Naive thymus-derived CD4-positive, alpha-beta T cell (primary cell): ENCODE measurements around the gene ITPR3. TPM values are rescaled to one million over a fixed set of nuclear protein-coding genes. Genes with fewer than 3 reads are reported as not detected.

Experiments
- ATAC-seq: fragments of 150-1000 bp; cut with Tn5 transposase; 2 replicates; pipeline ENCODE4 v1.10.0; 2021; ENCODE audit warnings: mild to moderate bottlenecking, moderate library complexity
- CTCF ChIA-PET: fragments of 350-600 bp; sonication (Branson Sonifier 250); formaldehyde crosslinking; loops from one replicate; lab custom pipeline; 2021; ENCODE audit warnings: antibody characterized with exemption; lab: Charles Lee
- POLR2A ChIA-PET: fragments of 350-600 bp; sonication (Branson Sonifier 250); formaldehyde crosslinking; loops from one replicate; lab custom pipeline; 2021; ENCODE audit warnings: antibody characterized with exemption, inconsistent platforms; lab: Charles Lee
- DNase-seq, 9 donors: peaks; one replicate each; pipeline versions ENCODE4 v3.0.0 to v3.0.0-alpha.2; 2020 to 2022; ENCODE audit warnings: mixed read lengths in 1 of 9
- H3K27ac ChIP-seq: one replicate; pipeline ENCODE4 v1.7.0; 2013; ENCODE audit warnings: mild to moderate bottlenecking, low read depth, low read length, moderate library complexity
- H3K27me3 ChIP-seq, 2 donors: one replicate each; pipeline ENCODE4 v1.7.0; 2013; ENCODE audit warnings: low read length in 2 of 2, mild to moderate bottlenecking in 2 of 2, moderate library complexity in 2 of 2; ENCODE audit not compliant: control insufficient read depth in 2 of 2, insufficient read depth in 2 of 2
- H3K36me3 ChIP-seq, 3 experiments: 1 replicate in 2 of 3; 2 replicates in 1 of 3; pipeline ENCODE4 v1.7.0; 2013; ENCODE audit warnings: low read length in 3 of 3, mild to moderate bottlenecking in 3 of 3, moderate library complexity in 1 of 3; ENCODE audit not compliant: insufficient read depth in 3 of 3, control insufficient read depth in 2 of 3
- H3K4me1 ChIP-seq, 2 donors: one replicate each; pipeline ENCODE4 v1.7.0; 2013; ENCODE audit warnings: low read length in 2 of 2, mild to moderate bottlenecking in 2 of 2, moderate library complexity in 1 of 2; ENCODE audit not compliant: control insufficient read depth in 2 of 2, insufficient read depth in 2 of 2
- H3K4me3 ChIP-seq: 2 replicates; pipeline ENCODE4 v1.7.0; 2013; ENCODE audit warnings: mild to moderate bottlenecking, low read length
- H3K9me3 ChIP-seq, 3 experiments: 1 replicate in 2 of 3; 2 replicates in 1 of 3; pipeline ENCODE4 v1.7.0; 2013; ENCODE audit warnings: low read length in 3 of 3; ENCODE audit not compliant: control insufficient read depth in 2 of 3
- H3K27ac Mint-ChIP-seq, 9 donors: one replicate each; pipeline ENCODE4 v1.8.0; 2020 to 2022; ENCODE audit warnings: mixed read lengths in 9 of 9, mild to moderate bottlenecking in 8 of 9, moderate library complexity in 5 of 9, inconsistent platforms in 2 of 9
- H3K27me3 Mint-ChIP-seq, 5 donors: one replicate each; pipeline ENCODE4 v1.8.0; 2021 to 2022; ENCODE audit warnings: mixed read lengths in 5 of 5, mild to moderate bottlenecking in 1 of 5
- H3K36me3 Mint-ChIP-seq, 5 donors: one replicate each; pipeline ENCODE4 v1.8.0; 2020 to 2022; ENCODE audit warnings: mixed read lengths in 5 of 5, mild to moderate bottlenecking in 3 of 5, inconsistent platforms in 1 of 5
- H3K4me1 Mint-ChIP-seq, 7 donors: one replicate each; pipeline ENCODE4 v1.8.0; 2020 to 2022; ENCODE audit warnings: mixed read lengths in 7 of 7, mild to moderate bottlenecking in 3 of 7, inconsistent platforms in 1 of 7
- H3K4me3 Mint-ChIP-seq, 10 donors: one replicate each; pipeline ENCODE4 v1.8.0; 2020 to 2022; ENCODE audit warnings: mild to moderate bottlenecking in 10 of 10, mixed read lengths in 10 of 10, moderate library complexity in 6 of 10, inconsistent platforms in 2 of 10
- H3K9me3 Mint-ChIP-seq, 11 donors: one replicate each; pipeline ENCODE4 v1.8.0; 2020 to 2022; ENCODE audit warnings: mixed read lengths in 11 of 11, mild to moderate bottlenecking in 4 of 11, inconsistent platforms in 1 of 11, moderate library complexity in 1 of 11
- intact Hi-C, 2 donors: fragments of 100-400 bp; cut with micrococcal nuclease; formaldehyde crosslinking; loops; one replicate each; pipeline ENCODE4 v1.15.1; 2023
- polyA plus RNA-seq, 2 donors: library from polyadenylated mRNA; unstranded; fragments of 300-500 nt; fragmentation: Illumina TruSeq; gene quantifications; one replicate each; pipeline ENCODE4 v1.2.3, GENCODE V29; 2021
- total RNA-seq, 6 experiments: library from RNA in 5 of 6; stranded (reverse) in 5 of 6; gene quantifications; 1 replicate in 5 of 6; 2 replicates in 1 of 6; pipeline ENCODE4 v1.2.3 and lab custom pipeline; 2021 to 2026

ITPR3 gene
- total and polyA plus RNA-seq, 7 experiments from 2014 or later, result 1.7 to 65.7 (median 41.4) TPM

- Mint-ChIP-seq H3K36me3 (peaks cover 9 to 47% (median 19%) of the 10 kb centered on the region in 5 donors), H3K27ac (peak overlapping the region; percentile 93 to 100 (median 96)), H3K27me3 (no peaks in the 10 kb centered on the region), H3K4me3 (peak overlapping the region; percentile 43 to 80 (median 64)), H3K4me1 (peaks cover 31 to 69% (median 62%) of the 10 kb centered on the region in 7 donors), H3K9me3 (no peaks in the 10 kb centered on the region)
- ATAC-seq, result peak; percentile 82
- ChIA-PET POLR2A (interaction anchor here (2.9 to 6.8 kb wide), 2 partner anchors 17 to 71 kb away, joined by 13 to 53 read pairs; partner anchors contain the start of genes ITPR3 and UQCC2), CTCF (interaction anchor here (0.6 to 1.8 kb wide), 5 partner anchors 10 to 1604 kb away, joined by 3 to 6 read pairs (median 4); no protein-coding TSS in a partner anchor)
- Histone ChIP-seq H3K27ac (peak overlapping the region; percentile 80), H3K36me3 (peaks cover 0 to 60% (median 0%) of the 10 kb centered on the region in 3 experiments), H3K27me3 (no peaks in the 10 kb centered on the region), H3K4me1 (peaks cover 58 to 60% of the 10 kb centered on the region in 2 donors), H3K9me3 (no peaks in the 10 kb centered on the region), H3K4me3 (peak overlapping the region; percentile 18)
- peak; percentile 33 to 60 (median 56) for DNase-seq
- intact Hi-C loops, result loop anchor here in 1 of 2 donors (5.0 to 10.0 kb wide), 2 partner anchors 268 to 490 kb away; partner anchors contain the start of genes HSD17B8, RXRB, SLC39A7 and SYNGAP1
These were observed 71.6 kb downstream of the ITPR3 start for GRCh38 chr6:33692760-33693158.

DNA sequence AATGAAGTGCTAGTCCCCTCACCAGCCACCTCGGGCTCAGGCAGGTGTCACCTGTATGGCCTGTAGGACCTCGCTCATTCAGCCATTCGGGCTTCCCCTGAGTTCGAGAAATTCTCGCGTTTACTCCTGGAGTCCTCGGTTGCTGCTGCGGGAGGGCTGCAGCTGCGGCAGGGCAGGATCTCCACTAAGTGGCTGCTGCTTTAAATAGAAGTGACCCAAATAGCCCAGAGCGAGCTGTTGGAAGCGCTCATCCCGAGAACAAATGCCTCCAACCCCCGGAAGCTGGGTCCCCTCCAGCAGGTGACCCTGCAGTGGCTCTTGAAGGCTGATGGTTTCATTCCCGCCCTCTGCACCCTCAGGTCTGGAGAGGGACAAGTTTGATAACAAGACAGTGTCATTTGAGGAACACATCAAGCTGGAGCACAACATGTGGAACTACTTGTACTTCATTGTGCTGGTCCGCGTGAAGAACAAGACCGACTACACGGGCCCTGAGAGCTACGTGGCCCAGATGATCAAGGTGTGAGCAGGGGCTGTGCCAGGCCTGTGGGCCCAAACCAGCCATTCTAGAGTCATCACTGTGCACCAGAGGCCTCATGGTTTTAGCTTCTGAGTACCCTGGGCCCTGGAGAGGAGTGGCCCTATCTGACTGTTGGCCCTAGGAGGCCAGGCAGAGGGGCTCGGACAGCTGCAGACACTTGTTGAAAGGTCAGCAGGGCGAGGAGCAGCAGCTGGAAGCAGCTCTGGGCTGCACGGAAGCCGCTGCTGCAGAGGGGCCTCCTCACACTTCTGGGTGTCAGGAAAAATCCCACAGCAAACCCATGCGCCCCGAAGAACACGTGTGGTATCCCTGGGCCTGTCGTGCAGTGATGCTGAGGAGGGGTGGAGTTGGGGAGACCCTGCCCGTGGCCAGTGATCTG, 72.3 kb downstream of the ITPR3 start:
- peaks cover 9 to 45% (median 19%) of the 10 kb centered on the region in 5 donors for H3K36me3 Mint-ChIP-seq
- Histone ChIP-seq H3K9me3 (no peaks in the 10 kb centered on the region), H3K27me3 (no peaks in the 10 kb centered on the region), H3K36me3 (peaks cover 0 to 60% (median 0%) of the 10 kb centered on the region in 3 experiments), H3K4me1 (peaks cover 58 to 67% of the 10 kb centered on the region in 2 donors), H3K27ac (peak overlapping the region; percentile 80), H3K4me3 (peak overlapping the region; percentile 18)
- H3K27me3 Mint-ChIP-seq, result no peaks in the 10 kb centered on the region
- ChIA-PET POLR2A (interaction anchor here (0.6 to 6.8 kb wide), 8 partner anchors 10 to 264 kb away, joined by 3 to 53 read pairs (median 4); partner anchors contain the start of genes ITPR3 and UQCC2), CTCF (interaction anchor here (0.6 to 2.4 kb wide), 13 partner anchors 10 to 1603 kb away, joined by 3 to 7 read pairs (median 3); partner anchors contain the start of genes BAK1 and UQCC2)
- peak overlapping the region; percentile 66 to 86 (median 78) for H3K4me3 Mint-ChIP-seq
- intact Hi-C loops, result loop anchor here in 1 of 2 donors (1.0 to 10.0 kb wide), 4 partner anchors 61 to 491 kb away; partner anchors contain the start of genes HSD17B8, ITPR3, RXRB and SLC39A7
- peak overlapping the region; percentile 93 to 100 (median 96) for H3K27ac Mint-ChIP-seq
- ATAC-seq, result no peak
- peaks cover 33 to 76% (median 66%) of the 10 kb centered on the region in 7 donors for H3K4me1 Mint-ChIP-seq
- no peak for DNase-seq
- no peaks in the 10 kb centered on the region for H3K9me3 Mint-ChIP-seq

GRCh38 chr6:33694401-33694931, 73.3 kb downstream of the ITPR3 start:
- Mint-ChIP-seq H3K27me3 (no peaks in the 10 kb centered on the region), H3K36me3 (peaks cover 5 to 37% (median 13%) of the 10 kb centered on the region in 5 donors), H3K4me1 (peaks cover 33 to 85% (median 74%) of the 10 kb centered on the region in 7 donors), H3K27ac (peak overlapping the region; percentile 88 to 100 (median 96)), H3K9me3 (no peaks in the 10 kb centered on the region), H3K4me3 (peak overlapping the region; percentile 66 to 86 (median 78))
- peaks cover 0 to 51% (median 0%) of the 10 kb centered on the region in 3 experiments for H3K36me3 ChIP-seq
- peaks cover 58 to 74% of the 10 kb centered on the region in 2 donors for H3K4me1 ChIP-seq
- DNase-seq (peak; percentile 28 to 70 (median 64)), ATAC-seq (peak; percentile 68)
- no peaks in the 10 kb centered on the region for H3K27me3 ChIP-seq
- intact Hi-C loops, result loop anchor here in 1 of 2 donors (1.0 to 10.0 kb wide), 4 partner anchors 62 to 492 kb away; partner anchors contain the start of genes HSD17B8, ITPR3, RXRB and SLC39A7
- H3K27ac ChIP-seq, result peak overlapping the region; percentile 80
- POLR2A ChIA-PET, result interaction anchor here (0.5 to 6.8 kb wide), 14 partner anchors 9 to 1188 kb away, joined by 3 to 53 read pairs (median 4); partner anchors contain the start of genes ITPR3 and UQCC2
- H3K9me3 ChIP-seq, result no peaks in the 10 kb centered on the region
- CTCF ChIA-PET, result interaction anchor here (0.6 to 2.4 kb wide), 11 partner anchors 11 to 498 kb away, joined by 3 to 7 read pairs (median 6); partner anchors contain the start of genes BAK1 and UQCC2
- no peak overlapping the region for H3K4me3 ChIP-seq

- Histone ChIP-seq H3K9me3 (no peaks in the 10 kb centered on the region), H3K4me3 (no peak overlapping the region), H3K4me1 (peaks cover 58 to 74% of the 10 kb centered on the region in 2 donors), H3K36me3 (peaks cover 0 to 45% (median 0%) of the 10 kb centered on the region in 3 experiments), H3K27me3 (no peaks in the 10 kb centered on the region), H3K27ac (peak overlapping the region; percentile 80)
- ChIA-PET CTCF (interaction anchor here (0.6 to 2.4 kb wide), 7 partner anchors 11 to 465 kb away, joined by 3 to 7 read pairs (median 6); partner anchors contain the start of genes BAK1 and UQCC2), POLR2A (interaction anchor here (0.5 to 6.8 kb wide), 12 partner anchors 15 to 1187 kb away, joined by 3 to 53 read pairs (median 4); partner anchors contain the start of genes ITPR3 and UQCC2)
- H3K27ac Mint-ChIP-seq, result peak overlapping the region; percentile 88 to 100 (median 96)
- H3K27me3 Mint-ChIP-seq, result no peaks in the 10 kb centered on the region
- peaks cover 4 to 33% (median 10%) of the 10 kb centered on the region in 5 donors for H3K36me3 Mint-ChIP-seq
- H3K9me3 Mint-ChIP-seq, result no peaks in the 10 kb centered on the region
- ATAC-seq (no peak), DNase-seq (no peak)
- H3K4me3 Mint-ChIP-seq, result peak overlapping the region; percentile 66 to 86 (median 78)
- H3K4me1 Mint-ChIP-seq, result peaks cover 34 to 89% (median 78%) of the 10 kb centered on the region in 7 donors
- intact Hi-C loops, result loop anchor here in 1 of 2 donors (1.0 to 10.0 kb wide), 4 partner anchors 62 to 493 kb away; partner anchors contain the start of genes HSD17B8, ITPR3, RXRB and SLC39A7
These were observed 73.9 kb downstream of the ITPR3 start for GRCh38 chr6:33694977-33695376.

GRCh38 chr6:33695451-33695887, 74.3 kb downstream of the ITPR3 start:
- intact Hi-C loops, result loop anchor here in 1 of 2 donors (2.0 to 10.0 kb wide), 2 partner anchors 63 to 271 kb away; partner anchors contain the start of gene SYNGAP1

More at GRCh38 chr6:33695451-33695887, 74.3 kb downstream of the ITPR3 start:
- Histone ChIP-seq H3K27me3 (no peaks in the 10 kb centered on the region), H3K4me3 (no peak overlapping the region), H3K9me3 (no peaks in the 10 kb centered on the region), H3K36me3 (peaks cover 0 to 40% (median under 1%) of the 10 kb centered on the region in 3 experiments), H3K27ac (peak overlapping the region; percentile 80), H3K4me1 (peaks cover 58 to 74% of the 10 kb centered on the region in 2 donors)
- POLR2A ChIA-PET, result interaction anchor here (0.7 to 6.8 kb wide), 8 partner anchors 10 to 266 kb away, joined by 3 to 53 read pairs (median 4); partner anchors contain the start of genes ITPR3 and UQCC2
- ATAC-seq, result no peak
- CTCF ChIA-PET, result interaction anchor here (1.4 to 2.4 kb wide), 4 partner anchors 12 to 110 kb away, joined by 6 to 7 read pairs (median 6); partner anchors contain the start of gene UQCC2
- Mint-ChIP-seq H3K9me3 (no peaks in the 10 kb centered on the region), H3K4me3 (peak overlapping the region in 2 of 10 donors; percentile 6 to 80), H3K36me3 (peaks cover 4 to 30% (median 10%) of the 10 kb centered on the region in 5 donors), H3K4me1 (peaks cover 39 to 94% (median 82%) of the 10 kb centered on the region in 7 donors), H3K27ac (peak overlapping the region; percentile 93 to 100 (median 96)), H3K27me3 (no peaks in the 10 kb centered on the region)
- no peak for DNase-seq
